CD4-positive, alpha-beta T cell (primary cell): ENCODE data around the gene DACT2. TPM values are rescaled to one million over a fixed set of nuclear protein-coding genes. Genes with fewer than 3 reads are reported as not detected.

Experiments used
- ATAC-seq: fragments of 200-7000 bp; cut with Tn5 transposase; one replicate; pipeline ENCODE4 v1.10.0; 2022; ENCODE audit warnings: mild to moderate bottlenecking; ENCODE audit not compliant: poor library complexity
- CTCF ChIA-PET: fragments of 350-600 bp; sonication (Branson Sonifier 250); formaldehyde crosslinking; loops from one replicate; lab custom pipeline; 2021; ENCODE audit warnings: antibody characterized with exemption, inconsistent platforms; lab: Charles Lee
- POLR2A ChIA-PET: fragments of 350-600 bp; sonication (Branson Sonifier 250); formaldehyde crosslinking; loops from one replicate; lab custom pipeline; 2021; ENCODE audit warnings: antibody characterized with exemption, inconsistent platforms; lab: Charles Lee
- DNase-seq, 14 experiments: peaks; one replicate each; pipeline ENCODE4 v3.0.0-alpha.2; 2013 to 2020; ENCODE audit warnings: mixed read lengths in 2 of 14
- H3K27ac ChIP-seq, 2 donors: one replicate each; pipeline versions ENCODE4 v1.5.1 to v1.7.0; 2013; ENCODE audit warnings: low read length in 2 of 2, low read depth in 1 of 2, mild to moderate bottlenecking in 1 of 2
- H3K27me3 ChIP-seq, 2 experiments: 1 replicate in 1 of 2; 2 replicates in 1 of 2; pipeline versions ENCODE4 v1.6.1 to v1.7.0; 2013; ENCODE audit warnings: low read length in 2 of 2, control low read depth in 1 of 2, mild to moderate bottlenecking in 1 of 2, moderate library complexity in 1 of 2; ENCODE audit not compliant: insufficient read depth in 2 of 2, control insufficient read depth in 1 of 2
- H3K36me3 ChIP-seq: one replicate; pipeline ENCODE4 v1.6.1; 2013; ENCODE audit warnings: low read length, control low read depth; ENCODE audit not compliant: insufficient read depth
- H3K4me1 ChIP-seq: one replicate; pipeline ENCODE4 v1.6.1; 2013; ENCODE audit warnings: low read length, control low read depth; ENCODE audit not compliant: insufficient read depth
- H3K4me3 ChIP-seq: one replicate; pipeline ENCODE4 v1.5.1; 2013; ENCODE audit warnings: mild to moderate bottlenecking, low read length, moderate library complexity
- H3K9me3 ChIP-seq, 2 experiments: 1 replicate in 1 of 2; 2 replicates in 1 of 2; pipeline versions ENCODE4 v1.6.1 to v1.7.0; 2013; ENCODE audit warnings: low read length in 2 of 2, mild to moderate bottlenecking in 2 of 2, control low read depth in 1 of 2, moderate library complexity in 1 of 2; ENCODE audit not compliant: control insufficient read depth in 1 of 2, insufficient read depth in 1 of 2
- H3K27ac Mint-ChIP-seq: one replicate; pipeline ENCODE4 v1.8.0; 2020; ENCODE audit warnings: mixed read lengths
- H3K27me3 Mint-ChIP-seq: one replicate; pipeline ENCODE4 v1.8.0; 2021; ENCODE audit warnings: mixed read lengths
- H3K36me3 Mint-ChIP-seq: one replicate; pipeline ENCODE4 v1.8.0; 2021; ENCODE audit warnings: low read depth, mixed read lengths
- H3K4me1 Mint-ChIP-seq: one replicate; pipeline ENCODE4 v1.8.0; 2021; ENCODE audit warnings: low read depth, mixed read lengths
- H3K4me3 Mint-ChIP-seq: one replicate; pipeline ENCODE4 v1.8.0; 2020; ENCODE audit warnings: mild to moderate bottlenecking, mixed read lengths
- H3K9me3 Mint-ChIP-seq: one replicate; pipeline ENCODE4 v1.8.0; 2020; ENCODE audit warnings: mixed read lengths
- intact Hi-C, 2 experiments: fragments of 100-400 bp; cut with DNase I in 1 of 2; cut with micrococcal nuclease in 1 of 2; formaldehyde crosslinking; loops; one replicate each; pipeline versions ENCODE4 v1.15.1 to v1.9.0; 2023 to 2025; cut with DNase I, micrococcal nuclease
- total RNA-seq, 174 experiments: library from RNA in 2 of 174; stranded (reverse) in 2 of 174; gene quantifications; one replicate each; pipeline ENCODE4 v1.2.3 and lab custom pipeline; 2021 to 2026
- TF ChIP-seq, protein P1 (sequence below): fragments of 200-600 bp; IDR thresholded peaks from one replicate; pipeline ENCODE4 v1.8.0; 2022; ENCODE audit warnings: antibody characterized with exemption, mild to moderate bottlenecking

Gene DACT2
- total RNA-seq, 2 experiments from 2014 or later = not detected

- peaks cover 0 to 7% of the 10 kb centered on the region in 2 experiments for H3K9me3 ChIP-seq
- Mint-ChIP-seq H3K4me3 (no peak overlapping the region), H3K36me3 (no peaks in the 10 kb centered on the region), H3K27me3 (peaks cover 31% of the 10 kb centered on the region), H3K9me3 (no peaks in the 10 kb centered on the region), H3K4me1 (no peaks in the 10 kb centered on the region), H3K27ac (no peak overlapping the region)
- ChIA-PET POLR2A (no interaction called here), CTCF (no interaction called here)
- H3K36me3 ChIP-seq = no peaks in the 10 kb centered on the region
- H3K4me3 ChIP-seq = no peak overlapping the region
- no peaks in the 10 kb centered on the region for H3K4me1 ChIP-seq
- no peak overlapping the region for H3K27ac ChIP-seq
- no peak for DNase-seq
- peaks cover 2 to 9% of the 10 kb centered on the region in 2 experiments for H3K27me3 ChIP-seq
- TF ChIP-seq, protein P1, sequence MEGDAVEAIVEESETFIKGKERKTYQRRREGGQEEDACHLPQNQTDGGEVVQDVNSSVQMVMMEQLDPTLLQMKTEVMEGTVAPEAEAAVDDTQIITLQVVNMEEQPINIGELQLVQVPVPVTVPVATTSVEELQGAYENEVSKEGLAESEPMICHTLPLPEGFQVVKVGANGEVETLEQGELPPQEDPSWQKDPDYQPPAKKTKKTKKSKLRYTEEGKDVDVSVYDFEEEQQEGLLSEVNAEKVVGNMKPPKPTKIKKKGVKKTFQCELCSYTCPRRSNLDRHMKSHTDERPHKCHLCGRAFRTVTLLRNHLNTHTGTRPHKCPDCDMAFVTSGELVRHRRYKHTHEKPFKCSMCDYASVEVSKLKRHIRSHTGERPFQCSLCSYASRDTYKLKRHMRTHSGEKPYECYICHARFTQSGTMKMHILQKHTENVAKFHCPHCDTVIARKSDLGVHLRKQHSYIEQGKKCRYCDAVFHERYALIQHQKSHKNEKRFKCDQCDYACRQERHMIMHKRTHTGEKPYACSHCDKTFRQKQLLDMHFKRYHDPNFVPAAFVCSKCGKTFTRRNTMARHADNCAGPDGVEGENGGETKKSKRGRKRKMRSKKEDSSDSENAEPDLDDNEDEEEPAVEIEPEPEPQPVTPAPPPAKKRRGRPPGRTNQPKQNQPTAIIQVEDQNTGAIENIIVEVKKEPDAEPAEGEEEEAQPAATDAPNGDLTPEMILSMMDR = no peak
- no peak for ATAC-seq
- intact Hi-C loops = no loop called here
Observed at GRCh38 chr6:168342636-168343035, 23.1 kb upstream of the DACT2 start.

DNA sequence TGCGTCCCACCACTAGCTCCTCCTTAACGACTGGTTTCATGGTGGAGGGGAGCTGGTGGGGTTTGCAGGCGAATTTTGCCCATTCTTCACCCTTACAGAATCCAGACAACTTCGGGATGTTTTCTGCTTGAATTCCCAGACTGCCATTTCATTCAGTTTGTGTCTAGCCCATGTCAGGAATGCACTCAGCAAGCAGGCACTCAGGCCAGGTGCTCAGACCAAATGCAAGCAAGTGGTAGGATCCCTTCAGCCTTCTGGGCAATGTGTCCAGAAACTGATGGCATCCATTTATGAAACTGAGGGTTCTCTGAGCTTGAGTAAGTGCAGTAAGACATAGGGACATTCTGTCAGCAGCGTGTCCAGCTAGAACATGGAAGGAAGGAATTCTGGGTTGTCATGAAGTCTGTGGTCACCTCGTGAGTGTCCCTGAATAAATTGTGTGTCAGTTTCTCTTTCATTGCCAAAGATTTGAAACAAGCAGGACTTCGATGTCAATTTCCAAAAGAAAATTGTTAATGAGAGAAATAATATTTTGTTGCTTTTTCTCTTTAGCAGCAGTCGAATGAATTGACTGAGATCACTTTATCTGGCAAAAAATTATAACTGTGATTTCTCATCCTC lies 21.8 kb upstream of the DACT2 start:
- H3K27me3 ChIP-seq = peaks cover 2 to 9% of the 10 kb centered on the region in 2 experiments
- no peak overlapping the region for H3K4me3 ChIP-seq
- POLR2A ChIA-PET = no interaction called here
- Mint-ChIP-seq H3K4me1 (no peaks in the 10 kb centered on the region), H3K27me3 (peaks cover 22% of the 10 kb centered on the region), H3K4me3 (no peak overlapping the region), H3K36me3 (no peaks in the 10 kb centered on the region), H3K27ac (no peak overlapping the region), H3K9me3 (no peaks in the 10 kb centered on the region)
- ATAC-seq = no peak
- intact Hi-C loops = no loop called here
- CTCF ChIA-PET = no interaction called here
- H3K4me1 ChIP-seq = no peaks in the 10 kb centered on the region
- TF ChIP-seq, protein P1 = no peak
- peaks cover 0 to 7% of the 10 kb centered on the region in 2 experiments for H3K9me3 ChIP-seq
- no peak for DNase-seq
- H3K36me3 ChIP-seq = no peaks in the 10 kb centered on the region
- no peak overlapping the region for H3K27ac ChIP-seq

DNA sequence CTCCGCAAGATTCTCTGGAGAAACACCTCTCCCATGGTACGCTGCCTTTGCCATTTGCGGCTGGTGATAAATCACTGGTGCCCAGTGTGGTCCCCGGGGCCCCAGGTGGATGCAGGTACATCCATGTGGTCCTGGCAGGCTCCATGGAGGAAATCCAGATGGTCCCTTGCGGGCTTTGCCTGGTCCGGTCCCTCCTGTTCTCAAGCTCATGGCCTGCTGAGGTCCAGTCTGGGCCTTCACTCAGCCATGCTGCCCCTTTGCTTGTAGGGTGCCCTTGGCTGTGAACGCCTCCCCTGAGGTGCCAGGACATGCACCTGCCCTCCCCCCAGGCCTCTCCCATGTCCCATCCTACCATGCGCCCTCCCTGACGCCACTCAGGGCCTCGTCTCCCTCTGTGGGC lies 21.2 kb upstream of the DACT2 start:
- no peak overlapping the region for H3K4me3 ChIP-seq
- peaks cover 2 to 9% of the 10 kb centered on the region in 2 experiments for H3K27me3 ChIP-seq
- H3K4me1 Mint-ChIP-seq = no peaks in the 10 kb centered on the region
- no peaks in the 10 kb centered on the region for H3K36me3 ChIP-seq
- no peaks in the 10 kb centered on the region for H3K36me3 Mint-ChIP-seq
- H3K4me3 Mint-ChIP-seq = no peak overlapping the region
- no peak for DNase-seq
- ATAC-seq = no peak
- peaks cover 22% of the 10 kb centered on the region for H3K27me3 Mint-ChIP-seq
- H3K27ac ChIP-seq = no peak overlapping the region
- ChIA-PET CTCF (no interaction called here), POLR2A (no interaction called here)
- H3K27ac Mint-ChIP-seq = no peak overlapping the region
- H3K9me3 ChIP-seq = peaks cover 0 to 7% of the 10 kb centered on the region in 2 experiments
- TF ChIP-seq, protein P1 = no peak
- no peaks in the 10 kb centered on the region for H3K9me3 Mint-ChIP-seq
- H3K4me1 ChIP-seq = no peaks in the 10 kb centered on the region
- intact Hi-C loops = no loop called here
